ENCODE measurements around the gene CBX4.

DNA sequence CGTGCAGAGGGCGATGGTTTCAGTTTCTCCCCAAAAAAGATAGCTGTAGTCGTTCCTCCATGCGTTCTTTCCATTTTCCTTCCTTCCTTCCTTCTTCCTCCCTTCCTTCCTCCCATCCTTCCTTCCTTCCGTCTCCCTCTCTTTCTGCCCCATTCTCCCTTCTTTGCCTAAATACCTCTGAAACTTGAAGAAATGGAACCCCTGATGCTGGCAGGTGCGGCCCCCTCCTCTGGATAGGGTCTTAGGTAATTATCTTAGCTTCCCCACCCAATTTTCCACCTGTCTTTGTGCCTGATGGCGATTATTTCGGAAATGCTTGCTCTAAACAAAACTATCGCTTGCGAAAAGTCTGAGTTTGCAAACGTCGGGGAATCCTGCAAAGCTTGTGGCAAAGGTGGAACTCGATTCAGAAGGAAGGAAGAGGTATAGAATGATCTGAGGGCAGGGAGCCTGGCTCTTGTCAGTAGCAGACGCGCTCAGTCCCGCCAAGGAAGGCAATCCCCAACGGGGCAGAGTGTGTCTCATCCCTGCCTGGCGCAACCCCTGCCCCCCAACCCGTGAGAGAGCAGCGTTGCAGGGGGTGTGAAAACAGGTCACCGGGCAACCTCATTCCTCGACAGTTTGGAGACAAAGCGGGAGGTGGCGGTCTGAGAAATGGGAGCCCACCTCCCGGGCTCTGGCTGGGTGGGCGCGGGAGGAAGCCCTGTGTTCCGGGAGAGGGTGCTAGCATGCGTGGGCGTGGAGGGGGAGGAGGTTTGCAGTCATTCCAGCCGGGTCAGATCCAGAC lies 39.5 kb downstream of the CBX4 start:
- TF ChIP-seq, protein P1, sequence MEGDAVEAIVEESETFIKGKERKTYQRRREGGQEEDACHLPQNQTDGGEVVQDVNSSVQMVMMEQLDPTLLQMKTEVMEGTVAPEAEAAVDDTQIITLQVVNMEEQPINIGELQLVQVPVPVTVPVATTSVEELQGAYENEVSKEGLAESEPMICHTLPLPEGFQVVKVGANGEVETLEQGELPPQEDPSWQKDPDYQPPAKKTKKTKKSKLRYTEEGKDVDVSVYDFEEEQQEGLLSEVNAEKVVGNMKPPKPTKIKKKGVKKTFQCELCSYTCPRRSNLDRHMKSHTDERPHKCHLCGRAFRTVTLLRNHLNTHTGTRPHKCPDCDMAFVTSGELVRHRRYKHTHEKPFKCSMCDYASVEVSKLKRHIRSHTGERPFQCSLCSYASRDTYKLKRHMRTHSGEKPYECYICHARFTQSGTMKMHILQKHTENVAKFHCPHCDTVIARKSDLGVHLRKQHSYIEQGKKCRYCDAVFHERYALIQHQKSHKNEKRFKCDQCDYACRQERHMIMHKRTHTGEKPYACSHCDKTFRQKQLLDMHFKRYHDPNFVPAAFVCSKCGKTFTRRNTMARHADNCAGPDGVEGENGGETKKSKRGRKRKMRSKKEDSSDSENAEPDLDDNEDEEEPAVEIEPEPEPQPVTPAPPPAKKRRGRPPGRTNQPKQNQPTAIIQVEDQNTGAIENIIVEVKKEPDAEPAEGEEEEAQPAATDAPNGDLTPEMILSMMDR (IDR thresholded peaks at IDR 0.05) = no peak
- TF ChIP-seq POLR2A (IDR thresholded peaks at IDR 0.05) = no peak
- TF ChIP-seq POLR2AphosphoS5 (IDR thresholded peaks at IDR 0.05) = no peak
- no peak for TF ChIP-seq EP300 (IDR thresholded peaks at IDR 0.05)

All from gastroesophageal sphincter (tissue), 3 donors.